GM18909 (cell line): ENCODE measurements around the gene GALNS.

Source experiments
- ATAC-seq: cut with Tn5 transposase; IDR thresholded peaks from one replicate; pipeline ENCODE4 v1.9.1; 2021; ENCODE audit warnings: mild to moderate bottlenecking; ENCODE audit not compliant: unreplicated experiment, poor library complexity

GALNS gene

GRCh38 chr16:88807626-88808453 is 48.9 kb downstream of the GALNS start:
- ATAC-seq, result no peak

- ATAC-seq, result no peak
Observed at GRCh38 chr16:88807142-88807625, 49.6 kb downstream of the GALNS start.

- ATAC-seq, result no peak
Observed at GRCh38 chr16:88806491-88807111, 50.1 kb downstream of the GALNS start.

GRCh38 chr16:88805887-88806393 is 50.8 kb downstream of the GALNS start:
- no peak for ATAC-seq

GRCh38 chr16:88805340-88805715 is 51.4 kb downstream of the GALNS start:
- no peak for ATAC-seq

GRCh38 chr16:88804552-88805339 is 52.0 kb downstream of the GALNS start:
- no peak for ATAC-seq

- ATAC-seq, result no peak
Observed at GRCh38 chr16:88804173-88804551, 52.6 kb downstream of the GALNS start.

- peak; percentile 63 for ATAC-seq
Observed at GRCh38 chr16:88803264-88803987, 53.3 kb downstream of the GALNS start, which contains the start of gene CDT1. Gene CDT1 (plus strand): TSS chr16:88803789. CDS start chr16:88803832, 43 bp downstream.

GRCh38 chr16:88800277-88800592 is 56.5 kb downstream of the GALNS start:
- no peak for ATAC-seq

- no peak for ATAC-seq
Observed at GRCh38 chr16:88799569-88800276, 57.0 kb downstream of the GALNS start.

GRCh38 chr16:88798772-88799455 is 57.8 kb downstream of the GALNS start:
- ATAC-seq, result no peak

GRCh38 chr16:88798073-88798472 is 58.7 kb downstream of the GALNS start:
- ATAC-seq, result no peak

GRCh38 chr16:88796278-88796677 is 60.5 kb downstream of the GALNS start:
- no peak for ATAC-seq

- ATAC-seq, result no peak
Observed at GRCh38 chr16:88793251-88793954, 63.3 kb downstream of the GALNS start.

GRCh38 chr16:88792668-88793250 is 64.0 kb downstream of the GALNS start:
- no peak for ATAC-seq

- no peak for ATAC-seq
Observed at GRCh38 chr16:88792078-88792550, 64.6 kb downstream of the GALNS start.

GRCh38 chr16:88790312-88791211 is 66.2 kb downstream of the GALNS start:
- ATAC-seq, result no peak
